Measurements from ENCODE around the gene MRPL17.

- TF ChIP-seq CTCF (IDR thresholded peaks at IDR 0.05) (no peak), POLR2A (IDR thresholded peaks at IDR 0.05) (no peak), POLR2AphosphoS5 (IDR thresholded peaks at IDR 0.05) (no peak)
Measured at GRCh38 chr11:6656936-6657335, 26.2 kb downstream of the MRPL17 start.

Measured in breast epithelium (tissue), 3 donors.